Kidney (tissue), 14 donors: ENCODE data around the gene ZMYND8. TPM values are rescaled to one million over a fixed set of nuclear protein-coding genes. Genes with fewer than 3 reads are reported as not detected.
A peak's percentile ranks its signal among the peaks of the same experiment; 100 is the strongest.

Experiments used
- DNase-seq, 5 donors: peaks; one replicate each; pipeline ENCODE4 v3.0.0-alpha.2; 2013 to 2020
- FAIRE-seq: peaks from 2 replicates; lab custom pipeline; 2012; peaks lifted over from hg19 to GRCh38; lab: Jason Lieb, UNC
- H3K27ac ChIP-seq, 2 donors: one replicate each; pipeline ENCODE4 v1.7.0; 2013; ENCODE audit warnings: low read depth in 2 of 2, low read length in 2 of 2, inconsistent platforms in 1 of 2
- H3K27me3 ChIP-seq: one replicate; pipeline ENCODE4 v1.7.1; 2013; ENCODE audit warnings: low read length, inconsistent platforms; ENCODE audit not compliant: control insufficient read depth, insufficient read depth
- H3K36me3 ChIP-seq, 3 donors: one replicate each; pipeline versions ENCODE4 v1.7.0 to v1.7.1; 2013; ENCODE audit warnings: low read length in 3 of 3, control low read depth in 1 of 3, inconsistent platforms in 1 of 3; ENCODE audit not compliant: insufficient read depth in 3 of 3, control insufficient read depth in 2 of 3
- H3K4me1 ChIP-seq, 3 donors: one replicate each; pipeline versions ENCODE4 v1.7.0 to v1.7.1; 2013; ENCODE audit warnings: low read length in 3 of 3, inconsistent platforms in 1 of 3, low read depth in 1 of 3; ENCODE audit not compliant: control insufficient read depth in 2 of 3, insufficient read depth in 2 of 3
- H3K4me3 ChIP-seq, 3 donors: one replicate each; pipeline versions ENCODE4 v1.7.0 to v1.8.1; 2013; ENCODE audit warnings: low read length in 3 of 3, control low read depth in 1 of 3, inconsistent platforms in 1 of 3
- H3K9ac ChIP-seq, 3 donors: one replicate each; pipeline versions ENCODE4 v1.7.0 to v1.7.1; 2013; ENCODE audit warnings: low read length in 3 of 3, control low read depth in 1 of 3, inconsistent platforms in 1 of 3
- H3K9me3 ChIP-seq, 3 donors: one replicate each; pipeline versions ENCODE4 v1.7.0 to v1.7.1; 2013; ENCODE audit warnings: low read length in 3 of 3, control low read depth in 1 of 3, inconsistent platforms in 1 of 3; ENCODE audit not compliant: control insufficient read depth in 2 of 3, insufficient read depth in 1 of 3
- intact Hi-C: fragments of 100-400 bp; cut with DNase I; formaldehyde crosslinking; loops from one replicate; pipeline ENCODE4 v1.11.1; 2022
- polyA plus RNA-seq: library from polyadenylated mRNA; stranded (reverse); fragments of 350-450 nt; fragmentation: Illumina TruSeq; extraction: RNeasy Lipid Tissue Mini Kit (QIAGEN cat#74804); gene quantifications from one replicate; pipeline ENCODE4 v1.2.3, GENCODE V29; 2014; ENCODE audit warnings: low read depth, low replicate concordance; ENCODE audit not compliant: insufficient read depth
- total RNA-seq: library from RNA; stranded (reverse); fragmentation: NEBNext Ultra II Directional; extraction: Animal tissue kit (Norgen Biotek cat#: 25700); gene quantifications from one replicate; pipeline ENCODE4 v1.2.1, GENCODE V29; 2021
- TF ChIP-seq, protein P1 (sequence below): IDR thresholded peaks from 3 replicates; pipeline ENCODE4 v1.5.1; 2012; ENCODE audit warnings: mild to moderate bottlenecking, moderate library complexity, borderline replicate concordance; ENCODE audit not compliant: insufficient read depth; ENCODE audit errors: extremely low read depth
- donor health status: control.
- donor health status: control.
- donor health status: control.
- donor health status: control.
- donor health status: control.
- donor health status: DM: yes; HTN: yes; CAD: no.
- donor health status: Normal renal cell carcinoma (clear cell type).

Gene ZMYND8
- total and polyA plus RNA-seq, 2 donors from 2014 or later = 10.5 to 37.5 TPM

DNA sequence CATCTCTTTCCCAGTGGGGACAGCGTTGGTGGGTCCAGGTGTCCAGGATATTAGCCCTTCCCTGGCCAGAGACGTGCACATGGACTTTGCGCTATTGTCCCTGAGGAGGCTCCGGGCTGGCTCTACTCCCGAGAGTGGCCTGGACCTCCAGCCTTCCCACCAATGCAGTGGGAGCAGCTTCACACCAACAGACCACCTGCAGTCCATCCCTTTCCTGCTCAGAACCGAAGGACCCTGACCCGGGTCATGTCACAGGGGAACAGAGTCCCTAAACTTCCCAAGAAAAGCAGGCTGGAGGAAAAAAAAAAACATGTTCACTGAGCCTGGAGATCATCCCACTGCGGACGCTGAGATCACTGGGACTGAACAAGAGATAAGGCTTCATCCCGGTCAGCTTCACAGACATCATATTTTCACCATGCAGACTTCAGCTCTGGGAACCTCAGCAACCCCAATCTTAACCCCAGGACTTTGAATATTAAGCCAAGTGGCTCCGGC is 18.3 kb downstream of the ZMYND8 start:
- intact Hi-C loops = no loop called here
- no peak overlapping the region for H3K4me3 ChIP-seq
- peak overlapping the region in 1 of 3 donors; percentile 34 for H3K9ac ChIP-seq
- DNase-seq = no peak
- peak overlapping the region; percentile 32 for H3K27ac ChIP-seq
- H3K36me3 ChIP-seq = no peaks in the 10 kb centered on the region
- H3K27me3 ChIP-seq = no peaks in the 10 kb centered on the region
- TF ChIP-seq, protein P1, sequence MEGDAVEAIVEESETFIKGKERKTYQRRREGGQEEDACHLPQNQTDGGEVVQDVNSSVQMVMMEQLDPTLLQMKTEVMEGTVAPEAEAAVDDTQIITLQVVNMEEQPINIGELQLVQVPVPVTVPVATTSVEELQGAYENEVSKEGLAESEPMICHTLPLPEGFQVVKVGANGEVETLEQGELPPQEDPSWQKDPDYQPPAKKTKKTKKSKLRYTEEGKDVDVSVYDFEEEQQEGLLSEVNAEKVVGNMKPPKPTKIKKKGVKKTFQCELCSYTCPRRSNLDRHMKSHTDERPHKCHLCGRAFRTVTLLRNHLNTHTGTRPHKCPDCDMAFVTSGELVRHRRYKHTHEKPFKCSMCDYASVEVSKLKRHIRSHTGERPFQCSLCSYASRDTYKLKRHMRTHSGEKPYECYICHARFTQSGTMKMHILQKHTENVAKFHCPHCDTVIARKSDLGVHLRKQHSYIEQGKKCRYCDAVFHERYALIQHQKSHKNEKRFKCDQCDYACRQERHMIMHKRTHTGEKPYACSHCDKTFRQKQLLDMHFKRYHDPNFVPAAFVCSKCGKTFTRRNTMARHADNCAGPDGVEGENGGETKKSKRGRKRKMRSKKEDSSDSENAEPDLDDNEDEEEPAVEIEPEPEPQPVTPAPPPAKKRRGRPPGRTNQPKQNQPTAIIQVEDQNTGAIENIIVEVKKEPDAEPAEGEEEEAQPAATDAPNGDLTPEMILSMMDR = no peak
- H3K4me1 ChIP-seq = peaks cover 0 to 22% (median 9%) of the 10 kb centered on the region in 3 donors
- FAIRE-seq = no peak
- no peaks in the 10 kb centered on the region for H3K9me3 ChIP-seq

GRCh38 chr20:47337413-47337812 is 19.1 kb downstream of the ZMYND8 start:
- TF ChIP-seq, protein P1 = no peak
- FAIRE-seq = no peak
- Histone ChIP-seq H3K4me3 (no peak overlapping the region), H3K27ac (peak overlapping the region in 1 of 2 donors; percentile 32), H3K9ac (no peak overlapping the region), H3K27me3 (no peaks in the 10 kb centered on the region), H3K4me1 (peaks cover 0 to 22% (median 10%) of the 10 kb centered on the region in 3 donors), H3K36me3 (no peaks in the 10 kb centered on the region), H3K9me3 (no peaks in the 10 kb centered on the region)
- intact Hi-C loops = no loop called here
- DNase-seq = no peak

DNA sequence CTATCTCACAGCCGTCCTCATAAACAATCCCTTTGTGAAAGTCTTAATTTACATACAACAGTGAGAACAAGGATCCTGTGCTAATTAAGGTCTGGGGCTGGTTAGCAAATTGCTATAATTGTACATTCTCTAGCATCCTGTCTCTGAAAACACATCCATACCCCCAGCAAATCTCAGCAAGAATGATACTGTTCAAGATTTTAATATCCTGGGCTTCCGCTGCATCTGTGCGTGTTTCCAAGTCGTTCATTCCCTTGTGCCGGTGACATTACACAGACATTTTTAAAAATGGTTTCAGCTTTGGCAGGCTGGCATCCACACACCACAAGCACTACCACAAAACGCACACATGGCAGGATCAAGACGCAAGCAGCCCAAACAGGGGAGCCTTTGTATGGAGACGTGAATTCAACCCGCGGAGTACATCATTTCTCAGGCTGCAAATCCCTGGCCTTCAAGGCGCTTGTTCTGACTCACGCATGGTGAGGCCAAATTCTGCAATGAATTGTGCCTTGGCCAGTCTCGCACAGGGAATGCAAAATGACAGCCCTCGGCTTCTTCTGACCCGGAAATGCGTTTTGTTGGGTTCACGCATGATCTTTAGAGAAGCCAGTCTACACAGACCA is 20.3 kb downstream of the ZMYND8 start:
- peak overlapping the region; percentile 18 to 61 for H3K27ac ChIP-seq
- DNase-seq = peak in 1 of 5 donors; percentile 45
- H3K4me1 ChIP-seq = peaks cover 0 to 20% (median 12%) of the 10 kb centered on the region in 3 donors
- H3K4me3 ChIP-seq = no peak overlapping the region
- H3K9ac ChIP-seq = peak overlapping the region in 1 of 3 donors; percentile 12
- intact Hi-C loops = no loop called here
- peaks cover 0 to 3% (median 0%) of the 10 kb centered on the region in 3 donors for H3K36me3 ChIP-seq
- H3K27me3 ChIP-seq = no peaks in the 10 kb centered on the region
- TF ChIP-seq, protein P1 = no peak
- H3K9me3 ChIP-seq = no peaks in the 10 kb centered on the region
- no peak for FAIRE-seq
